WTC11 (cell line): ENCODE results near the gene NEDD1. TPM values are rescaled to one million over a fixed set of nuclear protein-coding genes. Genes with fewer than 3 reads are reported as not detected.
A peak's percentile ranks its signal among the peaks of the same experiment; 100 is the strongest.

Experiments
- ATAC-seq: fragments of 200-7000 bp; cut with Tn5 transposase; 2 replicates; pipeline ENCODE4 v1.10.0; 2021; ENCODE audit warnings: mild to moderate bottlenecking, moderate library complexity
- CTCF ChIA-PET: fragments of 300-600 bp; sonication (Branson Sonifier 250); formaldehyde crosslinking; loops from one replicate; lab custom pipeline; 2021; ENCODE audit warnings: antibody characterized with exemption; lab: Charles Lee
- POLR2A ChIA-PET: fragments of 350-600 bp; sonication (Branson Sonifier 250); formaldehyde crosslinking; loops from one replicate; lab custom pipeline; 2021; ENCODE audit warnings: antibody characterized with exemption; lab: Charles Lee
- DNase-seq: peaks from one replicate; pipeline ENCODE4 v3.0.0; 2021; ENCODE audit warnings: low spot score
- H3K27ac Mint-ChIP-seq: 2 replicates; pipeline ENCODE4 v1.8.0; 2021; ENCODE audit warnings: mixed read lengths
- H3K27me3 Mint-ChIP-seq: 2 replicates; pipeline ENCODE4 v1.8.0; 2021; ENCODE audit warnings: low read depth, mild to moderate bottlenecking, moderate library complexity, mixed read lengths
- H3K36me3 Mint-ChIP-seq: 2 replicates; pipeline ENCODE4 v1.8.0; 2021; ENCODE audit warnings: mixed read lengths
- H3K4me1 Mint-ChIP-seq: 2 replicates; pipeline ENCODE4 v1.8.0; 2022; ENCODE audit warnings: mixed read lengths
- H3K4me3 Mint-ChIP-seq: 2 replicates; pipeline ENCODE4 v1.8.0; 2021; ENCODE audit warnings: mild to moderate bottlenecking, moderate library complexity, mixed read lengths
- H3K9me3 Mint-ChIP-seq: 2 replicates; pipeline ENCODE4 v1.8.0; 2021; ENCODE audit warnings: mixed read lengths
- ETV6 ChIP-seq: sonication (generic); formaldehyde crosslinking; IDR thresholded peaks from 2 replicates; pipeline ENCODE4 v1.8.1; 2022; ENCODE audit warnings: mild to moderate bottlenecking, missing genetic modification reagents
- FOXJ3 ChIP-seq: sonication (generic); formaldehyde crosslinking; IDR thresholded peaks from 2 replicates; pipeline ENCODE4 v1.9.0; 2021; ENCODE audit warnings: missing genetic modification reagents, mild to moderate bottlenecking, borderline replicate concordance
- FOXK1 ChIP-seq: sonication (generic); formaldehyde crosslinking; IDR thresholded peaks from 2 replicates; pipeline ENCODE4 v1.8.0; 2022; ENCODE audit warnings: mild to moderate bottlenecking, moderate library complexity, missing genetic modification reagents
- FOXP4 ChIP-seq: sonication (generic); formaldehyde crosslinking; IDR thresholded peaks from 2 replicates; pipeline ENCODE4 v1.8.0; 2022; ENCODE audit warnings: mild to moderate bottlenecking, missing genetic modification reagents
- GRHL2 ChIP-seq: fragments of 250-450 bp; sonication (Bioruptor Pico); IDR thresholded peaks from 2 replicates; pipeline ENCODE4 v1.8.0; 2022; ENCODE audit warnings: mild to moderate bottlenecking, moderate library complexity; ENCODE audit not compliant: insufficient replicate concordance, severe bottlenecking
- MAX ChIP-seq: sonication (generic); formaldehyde crosslinking; IDR thresholded peaks from 2 replicates; pipeline ENCODE4 v1.8.0; 2022; ENCODE audit warnings: mild to moderate bottlenecking, missing genetic modification reagents
- NFATC4 ChIP-seq: fragments of 250-450 bp; sonication (Bioruptor Pico); IDR thresholded peaks from 2 replicates; pipeline ENCODE4 v1.9.0; 2021; ENCODE audit warnings: mild to moderate bottlenecking
- NR1H2 ChIP-seq: sonication (generic); formaldehyde crosslinking; IDR thresholded peaks from 2 replicates; pipeline ENCODE4 v1.9.0; 2021; ENCODE audit warnings: mild to moderate bottlenecking, moderate library complexity, missing genetic modification reagents
- SMAD3 ChIP-seq: sonication (generic); formaldehyde crosslinking; IDR thresholded peaks from 2 replicates; pipeline ENCODE4 v1.8.0; 2022; ENCODE audit warnings: missing genetic modification reagents, mild to moderate bottlenecking, borderline replicate concordance
- SP1 ChIP-seq: sonication (generic); formaldehyde crosslinking; conservative IDR thresholded peaks from 2 replicates; pipeline ENCODE4 v1.8.1; 2022; ENCODE audit warnings: missing genetic modification reagents
- TCF7 ChIP-seq: sonication (generic); formaldehyde crosslinking; IDR thresholded peaks from 2 replicates; pipeline ENCODE4 v1.8.0; 2022; ENCODE audit warnings: mild to moderate bottlenecking, low read depth, missing genetic modification reagents, moderate library complexity
- USF1 ChIP-seq: sonication (generic); formaldehyde crosslinking; IDR thresholded peaks from 2 replicates; pipeline ENCODE4 v1.8.0; 2022; ENCODE audit warnings: mild to moderate bottlenecking, missing genetic modification reagents
- ZSCAN18 ChIP-seq: fragments of 250-450 bp; sonication (Bioruptor Pico); IDR thresholded peaks from 2 replicates; pipeline ENCODE4 v2.1.2; 2022; ENCODE audit warnings: mild to moderate bottlenecking, moderate library complexity
- total RNA-seq: library from RNA; stranded (reverse); gene quantifications from 3 replicates; pipeline ENCODE4 v1.2.3, GENCODE V29; 2021
- TF ChIP-seq, protein P1 (sequence below): sonication (generic); formaldehyde crosslinking; IDR thresholded peaks from 2 replicates; pipeline ENCODE4 v1.8.1; 2022; ENCODE audit warnings: mild to moderate bottlenecking, missing genetic modification reagents, moderate library complexity, borderline replicate concordance
- TF ChIP-seq, protein P2 (sequence below): sonication (generic); formaldehyde crosslinking; IDR thresholded peaks from 2 replicates; pipeline ENCODE4 v1.8.1; 2023; ENCODE audit warnings: mild to moderate bottlenecking, missing genetic modification reagents, moderate library complexity
- TF ChIP-seq, protein P3 (sequence below): fragments of 250-450 bp; sonication (Bioruptor Pico); IDR thresholded peaks from 2 replicates; pipeline ENCODE4 v1.9.0; 2021; ENCODE audit warnings: mild to moderate bottlenecking
- TF ChIP-seq, protein P4 (sequence below): fragments of 200-600 bp; IDR thresholded peaks from 2 replicates; pipeline ENCODE4 v1.8.0; 2022; ENCODE audit warnings: antibody characterized with exemption
- TF ChIP-seq, protein P5 (sequence below): sonication (generic); formaldehyde crosslinking; IDR thresholded peaks from 2 replicates; pipeline ENCODE4 v1.8.1; 2022; ENCODE audit warnings: mild to moderate bottlenecking, moderate library complexity, missing genetic modification reagents

The NEDD1 gene
- total RNA-seq, 1 experiment from 2014 or later = 29.3 TPM

DNA sequence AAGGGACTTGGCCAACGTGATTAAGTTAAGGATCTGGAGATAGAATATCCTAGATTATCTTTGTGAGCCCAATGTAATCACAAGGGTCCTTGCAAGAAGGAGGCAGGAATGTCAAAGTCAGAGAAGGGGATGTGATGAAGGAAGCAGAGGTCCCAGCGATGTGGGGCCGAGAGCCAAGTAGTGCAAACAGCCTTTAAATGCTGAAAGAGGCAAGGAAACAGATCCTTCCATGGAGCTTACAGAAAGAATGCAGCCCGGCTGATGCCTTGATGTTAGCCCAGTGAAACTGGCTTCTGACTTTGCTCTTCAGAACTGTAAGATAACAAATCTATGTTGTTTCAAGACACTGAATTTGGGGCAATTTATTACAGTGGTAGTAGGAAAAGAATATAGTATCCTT lies 74.9 kb downstream of the NEDD1 start:
- Mint-ChIP-seq H3K9me3 (no peaks in the 10 kb centered on the region), H3K27ac (no peak overlapping the region), H3K4me1 (peaks cover 21% of the 10 kb centered on the region), H3K36me3 (no peaks in the 10 kb centered on the region), H3K4me3 (no peak overlapping the region), H3K27me3 (peaks cover 9% of the 10 kb centered on the region)
- TF ChIP-seq FOXK1 (no peak), TCF7 (CRISPR knock-in tag) (no peak), FOXJ3 (CRISPR knock-in tag) (no peak)
- TF ChIP-seq, protein P1, sequence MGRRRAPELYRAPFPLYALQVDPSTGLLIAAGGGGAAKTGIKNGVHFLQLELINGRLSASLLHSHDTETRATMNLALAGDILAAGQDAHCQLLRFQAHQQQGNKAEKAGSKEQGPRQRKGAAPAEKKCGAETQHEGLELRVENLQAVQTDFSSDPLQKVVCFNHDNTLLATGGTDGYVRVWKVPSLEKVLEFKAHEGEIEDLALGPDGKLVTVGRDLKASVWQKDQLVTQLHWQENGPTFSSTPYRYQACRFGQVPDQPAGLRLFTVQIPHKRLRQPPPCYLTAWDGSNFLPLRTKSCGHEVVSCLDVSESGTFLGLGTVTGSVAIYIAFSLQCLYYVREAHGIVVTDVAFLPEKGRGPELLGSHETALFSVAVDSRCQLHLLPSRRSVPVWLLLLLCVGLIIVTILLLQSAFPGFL (CRISPR knock-in tag) = no peak
- ATAC-seq = no peak
- ChIA-PET CTCF (interaction anchor here (0.6 kb wide), 1 partner anchor 11 kb away, joined by 3 read pairs; no protein-coding TSS in a partner anchor), POLR2A (no interaction called here)
- no peak for DNase-seq

DNA sequence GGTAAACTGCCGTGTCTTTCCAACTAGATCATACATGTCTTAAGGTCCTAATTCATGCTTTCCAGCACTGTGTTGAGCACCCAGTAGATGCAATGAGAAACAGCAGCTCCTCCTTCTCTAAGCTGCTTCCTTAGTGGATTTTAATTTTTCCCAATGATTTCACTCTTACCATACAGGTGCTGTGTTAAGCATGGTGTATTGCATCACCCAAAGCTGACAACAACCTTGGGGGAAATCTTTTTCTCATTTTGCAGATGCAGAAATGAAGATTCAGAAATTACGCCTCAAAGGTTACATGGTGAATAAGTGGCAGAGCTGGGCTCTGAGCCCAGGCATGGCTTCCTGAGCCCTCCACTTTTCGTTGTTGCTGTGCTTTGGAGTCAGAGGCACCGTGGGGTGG lies 75.6 kb downstream of the NEDD1 start:
- no peak overlapping the region for H3K27ac Mint-ChIP-seq
- no peaks in the 10 kb centered on the region for H3K36me3 Mint-ChIP-seq
- no peak for TF ChIP-seq NR1H2 (CRISPR knock-in tag)
- no peak for TF ChIP-seq SMAD3 (CRISPR knock-in tag)
- TF ChIP-seq, protein P2, sequence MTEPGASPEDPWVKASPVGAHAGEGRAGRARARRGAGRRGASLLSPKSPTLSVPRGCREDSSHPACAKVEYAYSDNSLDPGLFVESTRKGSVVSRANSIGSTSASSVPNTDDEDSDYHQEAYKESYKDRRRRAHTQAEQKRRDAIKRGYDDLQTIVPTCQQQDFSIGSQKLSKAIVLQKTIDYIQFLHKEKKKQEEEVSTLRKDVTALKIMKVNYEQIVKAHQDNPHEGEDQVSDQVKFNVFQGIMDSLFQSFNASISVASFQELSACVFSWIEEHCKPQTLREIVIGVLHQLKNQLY (CRISPR knock-in tag) = no peak
- TF ChIP-seq NFATC4 (CRISPR knock-in tag) = no peak
- TF ChIP-seq TCF7 (CRISPR knock-in tag) = no peak
- no peaks in the 10 kb centered on the region for H3K9me3 Mint-ChIP-seq
- H3K4me3 Mint-ChIP-seq = no peak overlapping the region
- DNase-seq (no peak), ATAC-seq (no peak)
- H3K4me1 Mint-ChIP-seq = peaks cover 25% of the 10 kb centered on the region
- POLR2A ChIA-PET = no interaction called here
- CTCF ChIA-PET = no interaction called here
- peaks cover 9% of the 10 kb centered on the region for H3K27me3 Mint-ChIP-seq

GRCh38 chr12:96985515-96986362 lies 78.7 kb downstream of the NEDD1 start:
- H3K4me3 Mint-ChIP-seq = peak overlapping the region; percentile 80
- H3K36me3 Mint-ChIP-seq = no peaks in the 10 kb centered on the region
- TF ChIP-seq ZSCAN18 (CRISPR knock-in tag) = no peak
- TF ChIP-seq SP1 (CRISPR knock-in tag) = 0 out of 2 replicates have a peak, but pooled peaks have one; percentile 45
- no peak for TF ChIP-seq FOXJ3 (CRISPR knock-in tag)
- 0 out of 2 replicates have a peak, but pooled peaks have one; percentile 27 for TF ChIP-seq FOXK1
- peak; percentile 22; the same call in 1 of the 2 replicates for TF ChIP-seq USF1 (CRISPR knock-in tag)
- 0 out of 2 replicates have a peak, but pooled peaks have one; percentile 33 for TF ChIP-seq ETV6
- TF ChIP-seq, protein P3, sequence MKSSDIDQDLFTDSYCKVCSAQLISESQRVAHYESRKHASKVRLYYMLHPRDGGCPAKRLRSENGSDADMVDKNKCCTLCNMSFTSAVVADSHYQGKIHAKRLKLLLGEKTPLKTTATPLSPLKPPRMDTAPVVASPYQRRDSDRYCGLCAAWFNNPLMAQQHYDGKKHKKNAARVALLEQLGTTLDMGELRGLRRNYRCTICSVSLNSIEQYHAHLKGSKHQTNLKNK (CRISPR knock-in tag) = no peak
- TF ChIP-seq, protein P4, sequence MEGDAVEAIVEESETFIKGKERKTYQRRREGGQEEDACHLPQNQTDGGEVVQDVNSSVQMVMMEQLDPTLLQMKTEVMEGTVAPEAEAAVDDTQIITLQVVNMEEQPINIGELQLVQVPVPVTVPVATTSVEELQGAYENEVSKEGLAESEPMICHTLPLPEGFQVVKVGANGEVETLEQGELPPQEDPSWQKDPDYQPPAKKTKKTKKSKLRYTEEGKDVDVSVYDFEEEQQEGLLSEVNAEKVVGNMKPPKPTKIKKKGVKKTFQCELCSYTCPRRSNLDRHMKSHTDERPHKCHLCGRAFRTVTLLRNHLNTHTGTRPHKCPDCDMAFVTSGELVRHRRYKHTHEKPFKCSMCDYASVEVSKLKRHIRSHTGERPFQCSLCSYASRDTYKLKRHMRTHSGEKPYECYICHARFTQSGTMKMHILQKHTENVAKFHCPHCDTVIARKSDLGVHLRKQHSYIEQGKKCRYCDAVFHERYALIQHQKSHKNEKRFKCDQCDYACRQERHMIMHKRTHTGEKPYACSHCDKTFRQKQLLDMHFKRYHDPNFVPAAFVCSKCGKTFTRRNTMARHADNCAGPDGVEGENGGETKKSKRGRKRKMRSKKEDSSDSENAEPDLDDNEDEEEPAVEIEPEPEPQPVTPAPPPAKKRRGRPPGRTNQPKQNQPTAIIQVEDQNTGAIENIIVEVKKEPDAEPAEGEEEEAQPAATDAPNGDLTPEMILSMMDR = peak; percentile 93
- TF ChIP-seq, protein P5, sequence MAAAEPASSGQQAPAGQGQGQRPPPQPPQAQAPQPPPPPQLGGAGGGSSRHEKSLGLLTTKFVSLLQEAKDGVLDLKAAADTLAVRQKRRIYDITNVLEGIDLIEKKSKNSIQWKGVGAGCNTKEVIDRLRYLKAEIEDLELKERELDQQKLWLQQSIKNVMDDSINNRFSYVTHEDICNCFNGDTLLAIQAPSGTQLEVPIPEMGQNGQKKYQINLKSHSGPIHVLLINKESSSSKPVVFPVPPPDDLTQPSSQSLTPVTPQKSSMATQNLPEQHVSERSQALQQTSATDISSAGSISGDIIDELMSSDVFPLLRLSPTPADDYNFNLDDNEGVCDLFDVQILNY = 0 out of 2 replicates have a peak, but pooled peaks have one; percentile 59
- peak; percentile 55 for TF ChIP-seq MAX (CRISPR knock-in tag)
- TF ChIP-seq FOXP4 (CRISPR knock-in tag) = no peak
- no peak for TF ChIP-seq GRHL2 (CRISPR knock-in tag)
- POLR2A ChIA-PET = no interaction called here
- CTCF ChIA-PET = interaction anchor here (0.5 to 3.8 kb wide), 14 partner anchors 12 to 1413 kb away, joined by 3 to 25 read pairs (median 3); no protein-coding TSS in a partner anchor
- ATAC-seq (peak; percentile 84), DNase-seq (peak; percentile 63)
- H3K27ac Mint-ChIP-seq = no peak overlapping the region
- peaks cover 9% of the 10 kb centered on the region for H3K27me3 Mint-ChIP-seq
- H3K9me3 Mint-ChIP-seq = no peaks in the 10 kb centered on the region; the same call in 1 of the 2 replicates
- peaks cover 51% of the 10 kb centered on the region for H3K4me1 Mint-ChIP-seq
